ENCODE data around the gene NUDT4.

The NUDT4 gene

GRCh38 chr12:93440043-93440835 lies 62.5 kb downstream of the NUDT4 start:
- no peak for DNase-seq
- H3K27me3 ChIP-seq (ENCODE audit: insufficient read depth, low read depth, severe bottlenecking), result no peaks in the 10 kb centered on the region
- no peak for TF ChIP-seq CTCF (IDR thresholded peaks at IDR 0.05; ENCODE audit: low read depth, low read length)
- no peaks in the 10 kb centered on the region for H3K9me3 ChIP-seq (ENCODE audit: severe bottlenecking)
- peak overlapping the region; percentile 96 for H3K27ac ChIP-seq
- peaks cover 3% of the 10 kb centered on the region for H3K36me3 ChIP-seq
- H3K4me3 ChIP-seq (ENCODE audit: low read depth, low read length), result peak overlapping the region; percentile 99

- peak overlapping the region; percentile 96 for H3K27ac ChIP-seq
- DNase-seq, result no peak
- no peaks in the 10 kb centered on the region for H3K9me3 ChIP-seq (ENCODE audit: severe bottlenecking)
Measured at GRCh38 chr12:93441081-93441616, 63.4 kb downstream of the NUDT4 start.

GRCh38 chr12:93441617-93442410 lies 64.1 kb downstream of the NUDT4 start, which contains the start of gene UBE2N:
TSS of gene UBE2N (minus strand) at chr12:93441947. CDS start at chr12:93441884, 63 bp downstream.
- Histone ChIP-seq H3K4me3 (ENCODE audit: low read depth, low read length) (peak within 1 kb of the TSS; percentile 99), H3K27me3 (ENCODE audit: insufficient read depth, low read depth, severe bottlenecking) (no peaks in the 10 kb centered on the region), H3K9me3 (ENCODE audit: severe bottlenecking) (no peaks in the 10 kb centered on the region), H3K36me3 (peaks cover 3% of the 10 kb centered on the region), H3K27ac (peak within 1 kb of the TSS; percentile 96)
- TF ChIP-seq CTCF (IDR thresholded peaks at IDR 0.05; ENCODE audit: low read depth, low read length), result no peak
- DNase-seq, result peak; percentile 97

More at GRCh38 chr12:93441081-93441616, 63.4 kb downstream of the NUDT4 start:
- no peaks in the 10 kb centered on the region for H3K27me3 ChIP-seq (ENCODE audit: insufficient read depth, low read depth, severe bottlenecking)
- H3K36me3 ChIP-seq, result peaks cover 3% of the 10 kb centered on the region
- no peak for TF ChIP-seq CTCF (IDR thresholded peaks at IDR 0.05; ENCODE audit: low read depth, low read length)
- peak overlapping the region; percentile 99 for H3K4me3 ChIP-seq (ENCODE audit: low read depth, low read length)

- TF ChIP-seq CTCF (IDR thresholded peaks at IDR 0.05; ENCODE audit: low read depth, low read length), result no peak
- peaks cover 3% of the 10 kb centered on the region for H3K36me3 ChIP-seq
- H3K27me3 ChIP-seq (ENCODE audit: insufficient read depth, low read depth, severe bottlenecking), result no peaks in the 10 kb centered on the region
- H3K4me3 ChIP-seq (ENCODE audit: low read depth, low read length), result peak overlapping the region; percentile 99
- peak overlapping the region; percentile 96 for H3K27ac ChIP-seq
- no peaks in the 10 kb centered on the region for H3K9me3 ChIP-seq (ENCODE audit: severe bottlenecking)
- DNase-seq, result no peak
Measured at GRCh38 chr12:93442411-93443340, 65.0 kb downstream of the NUDT4 start.

- H3K27ac ChIP-seq, result peak overlapping the region; percentile 96
- no peaks in the 10 kb centered on the region for H3K27me3 ChIP-seq (ENCODE audit: insufficient read depth, low read depth, severe bottlenecking)
- H3K36me3 ChIP-seq, result peaks cover 3% of the 10 kb centered on the region
- H3K9me3 ChIP-seq (ENCODE audit: severe bottlenecking), result no peaks in the 10 kb centered on the region
- TF ChIP-seq CTCF (IDR thresholded peaks at IDR 0.05; ENCODE audit: low read depth, low read length), result no peak
- no peak overlapping the region for H3K4me3 ChIP-seq (ENCODE audit: low read depth, low read length)
- DNase-seq, result no peak
Measured at GRCh38 chr12:93443576-93443975, 65.9 kb downstream of the NUDT4 start.
